Measurements from ENCODE around the gene SLC25A10. TPM values are rescaled to one million over a fixed set of nuclear protein-coding genes. Genes with fewer than 3 reads are reported as not detected.

Gene SLC25A10
- total RNA-seq, 6 experiments from 2014 or later: 13.2 to 21.9 (median 17.1) TPM

DNA sequence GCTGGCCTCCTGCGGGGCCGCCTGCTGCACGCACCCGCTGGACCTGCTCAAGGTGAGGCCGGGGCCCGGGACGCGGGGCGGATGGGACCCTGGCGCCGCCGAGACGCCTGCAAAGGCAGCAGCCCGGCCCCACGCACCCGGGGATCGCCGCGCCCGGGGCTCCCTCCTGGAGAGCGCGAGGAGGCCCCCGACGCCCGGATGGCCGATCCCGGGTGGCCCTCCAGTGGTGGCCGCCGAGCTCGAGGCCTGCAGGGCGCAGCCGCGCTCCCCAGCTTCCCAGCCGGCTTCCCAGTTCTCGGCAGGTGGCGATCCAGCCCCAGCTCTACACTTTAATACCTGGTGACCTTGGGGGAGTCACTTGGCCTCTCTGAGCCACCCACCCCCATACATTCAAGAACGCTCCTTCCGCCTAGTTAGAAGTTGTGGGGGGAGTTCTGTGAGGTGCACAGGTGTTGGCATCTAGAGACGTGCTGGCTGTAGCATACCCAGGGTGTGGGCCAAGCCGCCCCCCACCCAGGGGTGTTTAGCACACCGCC lies 452 bp downstream of the SLC25A10 start:
- DNase-seq: peak; percentile 36
- Mint-ChIP-seq H3K9me3 (no peaks in the 10 kb centered on the region), H3K27ac (peak overlapping the region; percentile 64), H3K4me3 (peak overlapping the region; percentile 92), H3K36me3 (ENCODE audit: low read depth) (no peaks in the 10 kb centered on the region; the same call in 1 of the 2 replicates), H3K27me3 (ENCODE audit: insufficient read depth) (peaks cover 6% of the 10 kb centered on the region), H3K4me1 (ENCODE audit: low read depth) (peaks cover 25% of the 10 kb centered on the region)
- TF ChIP-seq, protein P1, sequence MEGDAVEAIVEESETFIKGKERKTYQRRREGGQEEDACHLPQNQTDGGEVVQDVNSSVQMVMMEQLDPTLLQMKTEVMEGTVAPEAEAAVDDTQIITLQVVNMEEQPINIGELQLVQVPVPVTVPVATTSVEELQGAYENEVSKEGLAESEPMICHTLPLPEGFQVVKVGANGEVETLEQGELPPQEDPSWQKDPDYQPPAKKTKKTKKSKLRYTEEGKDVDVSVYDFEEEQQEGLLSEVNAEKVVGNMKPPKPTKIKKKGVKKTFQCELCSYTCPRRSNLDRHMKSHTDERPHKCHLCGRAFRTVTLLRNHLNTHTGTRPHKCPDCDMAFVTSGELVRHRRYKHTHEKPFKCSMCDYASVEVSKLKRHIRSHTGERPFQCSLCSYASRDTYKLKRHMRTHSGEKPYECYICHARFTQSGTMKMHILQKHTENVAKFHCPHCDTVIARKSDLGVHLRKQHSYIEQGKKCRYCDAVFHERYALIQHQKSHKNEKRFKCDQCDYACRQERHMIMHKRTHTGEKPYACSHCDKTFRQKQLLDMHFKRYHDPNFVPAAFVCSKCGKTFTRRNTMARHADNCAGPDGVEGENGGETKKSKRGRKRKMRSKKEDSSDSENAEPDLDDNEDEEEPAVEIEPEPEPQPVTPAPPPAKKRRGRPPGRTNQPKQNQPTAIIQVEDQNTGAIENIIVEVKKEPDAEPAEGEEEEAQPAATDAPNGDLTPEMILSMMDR (IDR thresholded peaks at IDR 0.05): peak; percentile 44

DNA sequence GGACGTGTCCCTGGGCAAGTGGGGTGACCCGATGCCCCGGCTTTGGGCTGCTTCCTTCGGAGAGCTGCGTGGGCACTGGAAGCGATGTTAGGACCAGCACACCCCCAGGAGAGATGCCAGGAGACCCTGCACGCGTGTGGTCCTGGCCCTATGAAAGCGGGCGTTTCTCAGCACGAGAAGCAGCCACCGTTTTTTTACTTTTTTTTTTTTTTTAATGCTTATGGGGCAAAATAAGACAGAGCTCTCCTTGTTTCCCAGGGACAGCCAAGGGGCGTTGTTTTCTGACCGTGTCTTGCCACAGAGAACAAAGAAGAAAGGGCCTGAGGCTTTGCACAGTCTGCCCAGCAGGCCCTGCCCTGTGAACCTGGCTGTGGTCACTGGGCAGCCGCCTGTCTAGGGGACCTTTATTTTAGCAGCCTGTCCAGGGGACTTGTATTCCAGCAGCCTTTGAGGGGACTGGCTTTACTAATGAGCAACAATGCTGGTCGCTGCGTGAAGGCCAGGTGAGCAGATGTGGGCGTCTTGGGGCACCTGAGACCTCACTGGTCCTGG lies 996 bp downstream of the SLC25A10 start:
- Mint-ChIP-seq H3K27me3 (ENCODE audit: insufficient read depth) (peaks cover 6% of the 10 kb centered on the region), H3K9me3 (no peaks in the 10 kb centered on the region), H3K4me3 (peak overlapping the region; percentile 92), H3K4me1 (ENCODE audit: low read depth) (peaks cover 25% of the 10 kb centered on the region), H3K27ac (peak overlapping the region; percentile 64), H3K36me3 (ENCODE audit: low read depth) (no peaks in the 10 kb centered on the region)
- TF ChIP-seq, protein P1 (IDR thresholded peaks at IDR 0.05): no peak
- no peak for DNase-seq

DNA sequence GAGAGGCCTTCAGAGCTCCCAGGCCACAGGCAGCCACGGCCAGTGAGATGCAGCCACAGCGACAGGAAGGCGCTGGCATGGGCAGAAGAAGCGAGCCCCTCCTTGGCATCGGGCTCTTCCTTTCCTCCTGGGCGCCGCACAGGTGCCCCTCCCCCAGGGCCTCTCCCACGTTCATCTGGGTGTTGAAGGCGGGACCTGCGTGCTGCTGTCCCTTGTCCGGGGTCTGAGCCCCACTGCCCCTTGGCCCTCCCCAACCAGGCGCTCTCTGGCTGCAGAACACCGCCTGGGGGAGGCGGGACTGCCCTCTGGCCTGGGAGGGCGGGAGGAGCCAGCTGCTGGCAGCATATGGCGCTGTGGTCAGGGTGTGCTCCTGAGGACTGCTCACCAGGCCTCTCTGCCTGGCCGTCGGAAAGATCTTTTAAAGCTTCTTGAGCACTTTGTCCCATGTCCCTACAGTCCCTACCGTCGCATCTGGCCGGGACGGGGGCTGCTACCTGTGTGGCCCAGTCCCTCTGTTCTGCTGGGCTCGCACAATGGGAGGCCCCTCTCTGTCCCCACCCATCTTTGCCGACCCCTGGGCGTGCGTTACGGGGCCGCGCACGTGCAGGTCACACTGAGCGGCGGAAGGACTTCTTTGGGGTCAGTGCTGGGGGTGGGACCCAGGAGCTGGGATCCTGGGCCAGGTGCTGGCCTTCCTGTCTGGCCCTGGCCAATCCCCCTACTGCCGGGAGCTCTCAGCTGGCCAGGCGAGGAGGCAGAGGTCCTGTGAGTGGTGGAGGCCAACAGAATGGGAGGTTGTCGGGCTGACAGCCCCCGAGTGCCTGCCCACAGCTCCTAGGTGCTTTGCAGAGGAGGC lies 1.7 kb downstream of the SLC25A10 start:
- TF ChIP-seq, protein P1 (IDR thresholded peaks at IDR 0.05): no peak
- Mint-ChIP-seq H3K36me3 (ENCODE audit: low read depth) (no peaks in the 10 kb centered on the region), H3K9me3 (no peaks in the 10 kb centered on the region), H3K4me3 (peak overlapping the region; percentile 92), H3K4me1 (ENCODE audit: low read depth) (peaks cover 25% of the 10 kb centered on the region), H3K27ac (no peak overlapping the region), H3K27me3 (ENCODE audit: insufficient read depth) (peaks cover 6% of the 10 kb centered on the region)
- no peak for DNase-seq

DNA sequence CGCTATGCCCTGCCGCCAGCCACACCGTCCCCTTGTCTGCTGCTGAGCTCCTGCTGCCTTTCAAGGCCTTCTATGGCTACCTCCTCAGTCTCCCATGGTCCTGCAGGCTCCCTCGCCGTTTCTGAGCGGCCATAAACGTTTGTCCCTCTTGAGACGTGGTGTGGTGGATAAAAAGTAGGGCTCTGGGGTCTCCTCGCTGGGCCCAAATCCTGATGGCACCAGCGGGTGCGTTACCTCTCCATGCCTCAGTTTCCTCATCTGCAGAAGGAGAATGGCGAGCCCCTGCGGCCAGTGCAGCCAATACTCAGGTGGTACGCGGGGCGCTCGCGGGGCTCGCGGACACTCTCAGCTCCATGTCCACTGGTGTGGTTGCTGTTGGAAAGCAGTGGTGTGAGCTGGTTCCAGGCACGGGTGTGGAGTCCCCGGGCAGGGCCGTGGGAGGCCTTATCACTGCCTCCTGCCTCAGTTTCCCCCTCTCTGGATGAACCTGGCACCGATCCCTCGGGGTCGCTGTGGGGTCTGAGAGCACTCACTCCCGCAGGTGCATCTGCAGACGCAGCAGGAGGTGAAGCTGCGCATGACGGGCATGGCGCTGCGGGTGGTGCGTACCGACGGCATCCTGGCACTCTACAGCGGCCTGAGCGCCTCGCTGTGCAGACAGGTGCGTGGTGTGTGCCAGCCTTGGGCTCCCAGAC lies 2.5 kb downstream of the SLC25A10 start:
- Mint-ChIP-seq H3K27me3 (ENCODE audit: insufficient read depth) (peaks cover 6% of the 10 kb centered on the region), H3K4me3 (no peak overlapping the region), H3K4me1 (ENCODE audit: low read depth) (peaks cover 25% of the 10 kb centered on the region), H3K36me3 (ENCODE audit: low read depth) (no peaks in the 10 kb centered on the region; the same call in 1 of the 2 replicates), H3K9me3 (no peaks in the 10 kb centered on the region), H3K27ac (no peak overlapping the region)
- DNase-seq: no peak
- TF ChIP-seq, protein P1 (IDR thresholded peaks at IDR 0.05): no peak

DNA sequence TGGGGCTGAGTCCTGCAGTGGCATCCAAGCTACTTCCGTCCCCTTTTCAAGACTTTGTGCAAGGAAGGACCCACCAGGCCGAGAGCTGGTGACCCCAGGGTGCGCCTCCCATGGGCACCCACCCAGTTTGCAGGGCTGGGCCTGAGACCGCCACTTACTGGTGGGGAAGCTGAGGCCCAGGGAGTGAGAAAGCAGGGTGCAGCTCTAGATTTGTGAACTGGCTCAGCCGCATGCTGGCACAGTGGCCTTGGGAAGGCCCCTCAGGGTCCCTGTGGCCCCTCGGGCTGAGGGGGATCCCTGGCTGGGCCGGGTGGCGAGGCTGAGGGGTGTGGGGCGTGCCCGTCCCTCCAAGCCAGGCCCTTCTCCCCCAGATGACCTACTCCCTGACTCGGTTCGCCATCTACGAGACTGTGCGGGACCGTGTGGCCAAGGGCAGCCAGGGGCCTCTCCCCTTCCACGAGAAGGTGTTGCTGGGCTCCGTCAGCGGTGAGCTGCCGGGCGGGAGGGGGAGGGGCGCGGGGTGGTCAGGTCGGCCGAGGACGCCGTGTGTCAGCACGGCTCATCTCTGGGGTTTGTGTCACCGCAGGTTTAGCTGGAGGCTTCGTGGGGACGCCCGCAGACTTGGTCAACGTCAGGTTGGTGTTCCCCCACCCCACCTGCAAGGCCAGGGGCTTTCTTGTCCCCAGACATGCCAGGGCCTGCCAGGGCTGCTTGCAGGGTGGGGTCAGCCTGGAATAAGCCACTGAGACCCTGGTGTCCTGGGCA lies 3.2 kb downstream of the SLC25A10 start:
- Mint-ChIP-seq H3K4me1 (ENCODE audit: low read depth) (peaks cover 20% of the 10 kb centered on the region), H3K9me3 (no peaks in the 10 kb centered on the region), H3K27me3 (ENCODE audit: insufficient read depth) (peaks cover 6% of the 10 kb centered on the region), H3K4me3 (no peak overlapping the region), H3K27ac (no peak overlapping the region), H3K36me3 (ENCODE audit: low read depth) (no peaks in the 10 kb centered on the region; the same call in 1 of the 2 replicates)
- TF ChIP-seq, protein P1 (IDR thresholded peaks at IDR 0.05): no peak
- no peak for DNase-seq
